T-helper 22 cell (primary cell): Measurements from ENCODE around the gene MAP1LC3B2.

Experiments
- DNase-seq: peaks from one replicate; pipeline ENCODE4 v3.0.0-alpha.2; 2020; ENCODE audit warnings: low read depth

MAP1LC3B2 gene

GRCh38 chr12:116615141-116615861 is 56.1 kb downstream of the MAP1LC3B2 start:
- DNase-seq: no peak

DNA sequence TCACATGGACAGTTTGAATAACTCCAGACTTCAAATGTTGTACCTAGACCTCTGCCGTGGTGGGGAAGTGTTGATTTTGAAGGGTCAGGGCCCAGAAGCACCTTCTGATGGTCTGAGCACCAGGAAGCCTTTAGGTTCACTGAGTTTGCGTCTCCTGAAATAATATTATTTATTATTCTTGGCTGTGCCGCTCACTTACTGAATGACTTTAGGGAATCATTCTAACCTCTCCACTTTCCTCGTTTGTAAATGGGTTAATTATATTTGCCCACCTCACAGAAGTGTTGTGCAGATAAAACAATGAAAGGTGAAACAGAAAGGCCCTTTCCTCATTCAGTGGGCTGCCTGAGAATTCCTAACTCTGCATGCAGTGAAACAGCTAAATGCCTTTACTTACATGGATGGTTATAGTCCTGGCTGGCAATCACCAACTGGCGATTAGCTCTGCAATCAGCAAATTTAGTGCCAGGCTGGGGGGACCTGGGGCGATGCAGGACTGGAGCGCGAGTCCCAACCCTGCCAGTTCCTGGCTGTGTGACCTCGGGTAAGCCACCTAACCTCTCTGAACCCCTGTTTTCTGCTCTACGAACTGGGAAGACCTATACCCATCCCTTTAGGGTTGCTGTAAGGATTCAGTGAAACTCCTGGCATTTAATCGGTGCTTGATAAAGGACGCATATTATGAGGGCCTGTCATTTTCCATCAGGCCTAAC is 57.5 kb downstream of the MAP1LC3B2 start:
- no peak for DNase-seq

DNA sequence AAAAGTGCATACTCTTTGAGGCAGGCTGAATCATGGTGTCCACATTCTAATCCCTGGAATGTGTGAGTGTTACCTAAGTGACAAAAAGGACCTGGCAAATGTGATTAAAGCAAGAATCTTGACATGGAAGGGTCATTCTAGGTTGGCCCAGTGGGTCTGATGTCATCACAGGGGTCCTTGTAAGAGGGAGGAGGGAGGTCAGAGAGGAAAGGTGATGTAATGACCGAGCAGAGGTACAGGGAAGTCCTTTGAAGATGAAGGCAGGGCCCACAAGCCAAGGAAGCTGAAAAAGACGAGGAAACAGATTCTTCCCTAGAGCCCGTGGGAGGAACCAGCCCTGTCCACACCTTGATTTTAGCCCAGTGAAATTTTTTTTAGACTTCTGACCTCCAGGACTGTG is 60.1 kb downstream of the MAP1LC3B2 start:
- no peak for DNase-seq

DNA sequence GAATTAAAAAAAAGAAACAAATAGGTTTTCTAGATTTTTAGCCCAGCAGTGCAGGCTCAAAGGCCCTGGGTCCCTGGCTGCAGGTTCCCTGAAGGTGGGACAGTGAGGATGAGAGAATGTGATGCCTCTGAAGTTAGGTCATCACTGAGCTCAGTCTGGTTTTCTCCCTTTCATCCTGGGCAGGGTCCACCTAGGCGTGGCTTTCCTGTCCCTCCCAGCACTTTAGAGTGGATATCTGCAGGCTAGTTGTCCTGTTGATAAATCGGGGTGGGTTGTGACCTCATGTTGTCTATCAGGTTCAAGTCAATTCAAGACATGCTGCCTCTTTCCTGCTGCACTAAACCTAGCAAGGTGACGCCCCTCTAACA is 60.9 kb downstream of the MAP1LC3B2 start:
- no peak for DNase-seq

DNA sequence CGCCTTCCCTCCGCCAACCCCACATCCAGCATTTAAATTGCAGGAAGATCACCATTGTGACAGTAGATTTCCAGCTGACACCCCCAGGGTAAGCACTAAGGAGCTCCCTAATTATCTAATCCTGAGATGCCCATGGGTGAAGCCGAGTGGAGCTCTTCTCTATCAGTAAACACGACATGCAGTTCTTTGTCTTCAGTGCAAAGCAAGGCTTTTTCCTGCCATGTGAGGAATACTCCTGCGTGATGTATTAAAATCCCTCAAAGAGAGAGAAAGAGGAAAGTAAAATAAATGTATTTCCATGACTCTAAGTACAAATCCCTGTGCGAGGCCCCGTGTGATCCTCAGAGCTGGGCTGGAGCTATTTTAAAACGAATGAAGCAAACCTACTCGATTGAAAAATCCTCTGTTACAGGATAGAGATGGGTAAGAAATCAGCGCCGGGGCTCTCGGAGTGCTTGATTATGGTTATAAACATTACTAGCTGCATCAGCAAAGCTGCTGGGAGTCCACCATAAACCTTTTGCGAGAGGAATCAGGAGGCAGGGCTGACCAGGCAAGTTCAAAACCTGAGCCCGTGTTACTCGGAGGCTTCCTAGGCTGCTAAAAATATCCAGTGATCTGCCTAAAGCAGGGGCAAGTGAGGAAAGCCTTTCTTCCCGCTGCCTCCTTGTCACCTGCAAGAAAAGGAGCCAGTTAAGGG is 61.5 kb downstream of the MAP1LC3B2 start:
- no peak for DNase-seq

GRCh38 chr12:116621194-116621593 is 62.0 kb downstream of the MAP1LC3B2 start:
- no peak for DNase-seq

GRCh38 chr12:116624516-116624915 is 65.3 kb downstream of the MAP1LC3B2 start:
- no peak for DNase-seq

DNA sequence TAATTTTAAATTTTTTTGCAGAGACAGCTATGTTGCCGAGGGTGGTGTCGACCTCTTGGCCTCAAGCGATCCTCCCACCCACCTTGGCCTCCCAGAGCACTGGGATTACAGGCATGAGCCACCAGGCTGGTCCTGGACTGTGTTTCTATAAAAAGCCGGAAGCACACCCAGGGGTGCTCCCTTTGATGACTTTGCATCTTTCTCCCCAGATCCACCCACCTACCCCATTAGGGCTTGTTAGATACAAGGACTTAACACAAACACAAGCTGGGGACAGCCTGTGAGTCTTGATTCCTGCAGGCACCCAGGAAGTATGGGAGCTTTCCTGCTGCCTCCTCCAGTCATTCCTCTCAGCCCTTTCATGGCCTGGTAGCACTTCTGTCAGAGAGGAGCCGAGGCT is 67.0 kb downstream of the MAP1LC3B2 start:
- DNase-seq: no peak
